Tongue (tissue), 2 donors: ENCODE measurements around the gene COQ4. TPM values are rescaled to one million over a fixed set of nuclear protein-coding genes. Genes with fewer than 3 reads are reported as not detected.
"Not testable (repeated sequence)": the region's sequence is repeated elsewhere in the genome, so short reads cannot be mapped to it uniquely, and the experiment has no call there.

Source experiments
- DNase-seq: peaks from one replicate; pipeline ENCODE4 v3.0.0-alpha.2; 2015
- total RNA-seq: library from RNA; depleted of rRNA; stranded (reverse); fragments of >200 nt; gene quantifications from one replicate; pipeline ENCODE4 v1.2.3, GENCODE V29; 2014

Gene COQ4
- total RNA-seq, 1 donor from 2014 or later: 29.8 TPM

DNA sequence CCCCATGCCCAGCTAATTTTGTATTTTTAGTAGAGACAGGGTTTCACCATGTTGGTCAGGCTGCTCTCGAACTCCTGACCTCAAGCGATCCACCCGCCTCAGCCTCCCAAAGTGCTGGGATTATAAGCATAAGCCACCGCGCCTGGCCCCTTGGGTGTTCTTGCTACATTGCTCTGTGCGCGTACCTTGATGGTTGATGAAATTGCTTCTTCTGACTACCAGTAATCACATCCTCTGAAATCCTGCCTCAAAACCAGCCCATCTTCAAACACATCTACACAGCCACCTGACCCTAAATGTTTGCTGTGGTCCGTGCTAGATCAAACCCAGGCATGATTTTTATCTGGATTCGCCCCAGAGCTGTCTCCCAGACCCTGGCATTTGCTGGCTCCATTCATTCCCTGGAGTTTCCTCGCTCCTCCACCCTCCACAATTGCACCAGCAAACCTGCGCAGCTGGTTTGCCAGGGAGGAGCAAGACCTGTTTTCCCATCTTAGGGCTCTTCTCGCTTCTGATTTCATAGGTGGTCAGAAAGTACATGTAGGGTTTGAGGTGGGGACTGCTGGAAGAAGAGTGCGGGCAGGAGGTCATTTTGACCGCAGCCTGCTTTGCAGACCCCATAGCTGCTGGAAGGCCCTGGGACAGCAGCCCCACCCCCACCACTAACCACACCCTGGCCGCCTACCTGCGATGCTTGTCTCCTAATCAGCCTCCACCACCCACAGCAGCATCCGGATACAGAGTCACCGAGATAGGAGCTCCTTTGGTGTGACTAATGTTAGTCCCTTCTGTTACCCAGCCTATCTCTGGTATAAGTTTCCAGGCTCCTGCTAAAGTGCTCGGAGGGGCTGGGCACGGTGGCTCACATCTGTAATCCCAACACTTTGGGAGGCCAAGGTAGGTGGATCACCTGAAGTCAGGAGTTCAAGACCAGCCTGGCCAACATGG, 23.8 kb upstream of the COQ4 start:
- DNase-seq: peak; percentile 21

DNA sequence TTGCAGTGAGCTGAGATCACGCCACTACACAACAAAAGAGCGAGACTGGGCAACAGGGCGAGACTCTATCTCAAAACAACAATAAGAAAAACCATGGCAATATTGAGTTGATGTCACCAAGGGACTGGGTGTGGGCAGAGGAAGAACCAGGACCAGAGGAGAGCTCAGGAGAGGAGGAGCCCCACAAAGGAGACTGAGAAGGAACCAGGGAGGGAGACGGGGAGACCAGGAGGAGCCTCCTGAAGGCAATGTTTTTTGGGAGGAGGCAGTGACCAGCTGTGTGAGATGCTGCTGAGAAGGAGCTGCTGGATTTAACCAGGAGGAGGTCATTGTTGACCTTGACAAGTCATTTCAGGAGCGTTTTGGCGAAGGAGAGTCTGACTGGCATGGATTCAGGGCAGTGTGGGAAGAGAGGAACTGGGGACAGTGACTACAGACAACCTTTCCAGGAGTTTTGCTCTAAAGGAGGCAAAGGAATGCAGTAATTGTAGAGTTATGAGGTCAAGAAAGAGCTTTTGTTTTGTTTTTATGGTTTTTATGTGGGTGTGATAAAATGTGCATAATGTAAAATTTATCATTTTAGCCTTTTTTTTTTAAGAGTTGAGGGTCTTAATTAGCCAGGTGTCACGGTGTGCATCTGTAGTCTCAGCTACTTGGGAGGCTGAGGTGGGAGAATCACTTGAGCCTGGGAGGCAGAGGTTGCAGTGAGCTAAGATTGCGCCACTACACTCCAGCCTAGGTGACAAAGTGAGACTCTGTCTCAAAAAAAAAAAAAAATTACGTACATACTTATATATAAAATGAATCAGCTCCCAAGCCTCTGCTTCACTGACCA, 18.3 kb upstream of the COQ4 start:
- DNase-seq: no peak

DNA sequence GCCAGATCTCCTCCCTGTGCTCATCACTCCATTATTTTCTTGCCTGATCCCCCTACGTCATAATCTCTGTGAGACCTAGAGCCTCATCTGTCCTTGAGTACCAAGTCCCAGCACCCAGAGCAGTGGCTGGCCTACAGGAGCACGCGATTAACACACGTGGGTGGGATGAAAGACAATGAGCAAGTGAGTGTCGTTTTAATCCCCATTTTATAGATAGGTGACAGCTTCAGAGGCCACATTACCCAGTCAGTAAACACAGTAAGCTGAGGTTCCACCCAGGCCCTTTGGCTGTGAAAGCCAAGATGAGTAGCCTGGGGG, 17.7 kb upstream of the COQ4 start:
- DNase-seq: no peak

DNA sequence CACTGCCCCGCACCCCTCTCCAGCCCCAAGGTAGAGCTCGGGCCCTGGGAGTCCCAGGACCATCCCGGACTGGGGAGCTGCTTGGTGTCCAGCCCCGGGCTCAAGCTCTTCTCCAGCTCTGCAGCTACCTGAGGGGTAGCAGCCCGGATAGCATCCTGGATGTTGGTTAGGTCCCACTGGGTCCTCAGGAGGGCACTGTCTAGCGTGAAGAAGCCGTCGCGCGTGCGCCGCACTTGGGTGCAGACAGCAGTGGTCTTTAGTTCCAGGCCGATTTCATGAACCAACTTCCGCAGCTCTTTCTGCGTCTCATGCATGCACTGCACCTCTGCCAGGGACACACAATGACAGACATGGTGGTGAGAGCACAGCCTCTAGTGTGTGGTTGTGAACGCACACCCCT, 13.1 kb upstream of the COQ4 start:
- DNase-seq: no peak

DNA sequence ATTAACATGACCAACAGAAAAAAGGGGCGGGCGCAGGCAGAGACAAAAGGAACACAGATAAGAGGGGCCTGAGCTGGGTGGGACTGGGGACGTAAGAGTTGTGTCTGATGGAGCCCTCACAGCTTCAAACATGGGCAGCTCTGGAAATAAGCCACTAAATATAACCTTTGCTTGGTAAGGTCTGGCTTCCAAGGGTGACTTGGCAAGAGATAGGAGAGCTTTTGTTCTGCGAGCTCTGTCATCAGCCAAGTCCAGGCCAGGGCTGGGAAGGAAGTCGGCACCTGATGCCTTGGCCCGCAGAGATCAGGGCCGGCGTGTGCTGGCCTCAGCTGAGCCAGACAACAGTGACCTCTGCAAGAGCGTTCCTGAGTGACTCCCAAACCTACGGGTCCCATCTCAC, 12.2 kb upstream of the COQ4 start:
- DNase-seq: no peak

DNA sequence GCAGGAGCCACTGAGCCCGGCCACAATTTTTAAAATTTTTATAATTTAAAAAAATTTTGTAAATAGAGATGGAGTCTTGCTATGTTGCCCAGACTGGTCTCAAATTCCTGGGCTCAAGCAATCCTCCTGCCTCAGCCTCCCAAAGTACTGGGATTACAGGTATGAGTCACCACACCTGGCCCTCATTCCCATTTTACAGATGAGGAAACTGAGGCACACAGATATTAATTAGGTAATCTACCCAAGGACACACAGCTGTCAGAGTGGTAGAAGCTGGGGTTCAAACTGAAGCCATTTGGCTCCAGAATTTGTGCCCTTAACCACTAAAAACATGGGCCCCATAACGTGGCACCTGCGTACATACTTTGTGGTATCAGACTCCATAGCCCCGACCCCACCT, 7.9 kb upstream of the COQ4 start:
- DNase-seq: no peak

DNA sequence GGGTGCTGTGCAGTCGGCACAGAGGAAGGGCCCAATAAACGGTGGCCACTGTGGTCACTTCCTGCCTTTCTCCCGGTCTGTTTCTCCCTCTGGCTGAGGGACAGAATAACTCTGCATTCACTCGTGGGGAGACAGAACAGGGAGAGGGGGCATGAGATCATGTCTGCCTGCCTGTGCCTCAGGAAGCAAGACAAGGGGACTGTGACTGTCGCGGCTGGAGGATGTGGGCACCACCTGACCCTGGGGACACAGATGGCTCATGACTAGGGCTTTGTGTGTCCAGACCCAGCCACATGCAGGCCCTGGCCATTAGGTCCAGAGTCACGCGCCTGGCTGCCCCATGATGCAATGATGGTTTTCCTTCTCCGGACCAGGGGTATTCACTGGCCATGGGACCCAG, 6.2 kb upstream of the COQ4 start:
- DNase-seq: no peak

DNA sequence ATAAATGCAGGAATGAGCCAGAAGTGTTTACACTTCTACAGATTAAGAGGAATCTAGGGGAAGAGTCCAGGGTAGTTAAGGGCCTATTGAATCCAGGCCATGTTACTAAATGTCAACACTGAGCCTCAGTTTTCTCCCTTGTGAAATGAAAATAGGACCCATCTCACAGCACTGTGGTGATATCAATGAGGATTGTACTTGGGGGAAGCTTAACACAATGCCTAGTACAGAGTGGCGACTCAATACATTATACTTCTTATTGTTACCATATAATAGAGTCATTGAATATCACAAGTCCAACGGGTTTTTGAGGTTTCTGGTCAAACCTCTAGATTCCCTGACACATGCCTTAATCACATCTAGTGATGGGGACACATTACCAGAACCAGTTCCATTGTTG, 5.0 kb upstream of the COQ4 start:
- DNase-seq: no peak

DNA sequence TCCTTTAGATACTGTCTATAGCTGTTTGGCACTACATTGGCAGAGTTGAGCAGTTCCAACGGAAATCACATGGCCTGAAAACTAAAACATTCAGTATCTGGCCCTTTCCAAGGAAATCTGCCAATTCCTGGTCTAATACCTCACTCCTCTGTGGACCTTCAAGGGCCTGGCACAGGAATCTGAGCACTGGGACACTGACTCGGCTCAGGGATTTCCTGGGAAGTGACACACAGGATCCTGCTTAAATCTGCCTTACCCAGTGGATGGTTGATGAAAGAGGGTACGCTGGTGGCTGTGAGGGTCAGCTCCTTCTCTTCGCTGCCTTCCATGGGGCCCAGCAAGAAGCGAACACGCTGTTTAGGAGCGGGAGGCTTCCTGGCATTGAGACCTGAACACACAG, 1.3 kb upstream of the COQ4 start:
- no peak for DNase-seq

DNA sequence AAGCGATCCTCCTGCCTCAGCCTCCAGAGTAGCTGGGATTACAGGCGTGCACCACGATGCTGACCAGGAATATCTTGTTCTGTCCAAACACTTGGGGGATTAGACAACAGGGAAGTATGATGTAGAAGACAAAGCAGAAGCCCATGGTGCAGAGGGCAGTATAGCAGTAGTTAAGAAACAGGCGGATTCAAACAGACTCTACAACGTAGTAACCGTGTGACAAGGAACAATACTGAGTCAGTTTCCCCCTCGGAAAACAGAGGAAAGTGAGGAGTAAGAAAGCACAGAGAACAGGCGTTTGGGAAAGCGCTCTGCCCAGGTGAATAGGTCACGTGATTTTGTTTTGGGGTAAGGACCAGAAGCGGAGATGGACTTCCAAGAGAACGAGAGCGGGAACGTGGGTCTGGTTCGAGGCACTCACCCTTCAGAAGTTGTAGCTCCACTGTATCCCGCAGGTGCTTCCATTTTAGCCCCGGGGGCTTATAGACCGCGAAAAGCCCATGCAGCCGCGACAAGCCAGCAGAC, 698 bp upstream of the COQ4 start:
- no peak for DNase-seq

DNA sequence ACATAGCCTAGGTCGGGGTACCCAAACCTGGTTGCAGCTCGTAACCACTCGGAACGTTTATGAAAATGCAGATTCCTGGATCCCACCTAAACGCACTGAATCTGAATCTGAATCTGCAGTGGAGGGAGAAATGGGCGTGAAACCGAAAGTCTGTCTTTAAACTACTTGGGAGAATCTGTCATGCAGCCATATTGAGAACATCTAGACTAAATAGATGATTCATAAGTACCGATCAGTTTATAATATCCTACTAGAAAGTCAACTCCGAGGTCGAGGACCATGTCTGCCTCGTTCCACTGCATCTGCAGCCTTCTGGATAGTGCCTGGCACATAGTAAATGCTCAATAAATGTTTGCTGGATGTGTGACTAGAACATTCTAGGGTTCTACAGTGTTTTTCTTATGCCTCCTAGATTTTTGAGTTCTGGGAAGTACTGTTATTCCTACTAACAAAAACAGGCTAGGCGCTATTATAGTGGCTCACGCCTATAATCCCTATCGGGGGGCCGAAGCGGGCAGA, 632 bp downstream of the COQ4 start:
- DNase-seq: no peak

DNA sequence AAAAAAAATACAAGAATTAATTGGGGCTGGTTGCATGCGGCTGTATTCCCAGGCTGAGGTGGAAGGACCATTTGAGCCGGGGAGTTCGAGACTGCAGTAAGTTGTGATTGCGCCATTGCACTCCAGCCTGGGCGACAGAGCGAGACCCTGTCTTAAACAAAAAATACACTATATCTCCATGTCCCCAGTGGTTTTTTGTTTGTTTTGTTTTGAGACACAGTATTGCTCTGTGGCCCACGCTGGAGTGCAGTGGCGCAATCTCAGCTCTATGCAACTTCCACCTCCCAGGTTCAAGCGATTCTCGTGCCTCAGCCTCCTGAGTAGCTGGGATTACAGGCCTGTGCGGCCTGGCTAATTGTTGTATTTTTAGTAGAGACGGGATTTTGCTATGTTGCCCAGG, 1.2 kb downstream of the COQ4 start:
- no peak for DNase-seq

DNA sequence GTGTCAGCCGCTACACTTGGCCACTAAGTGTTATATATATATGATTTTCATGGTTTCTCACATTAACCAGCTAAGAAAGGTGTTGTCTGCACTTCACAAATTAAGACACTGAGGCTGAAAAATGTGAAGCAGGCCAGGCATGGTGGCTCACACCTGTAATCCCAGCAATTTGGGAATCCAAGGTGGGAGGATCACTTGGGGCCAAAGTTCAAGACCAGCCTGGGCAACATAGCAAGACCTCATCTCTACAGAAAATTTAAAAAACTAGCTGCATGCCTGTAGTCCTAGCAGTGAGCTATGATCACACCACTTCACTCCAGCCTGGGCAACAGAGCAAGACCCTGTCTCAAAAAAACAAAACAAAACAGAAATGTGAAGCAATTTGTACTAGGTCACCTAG, 1.8 kb downstream of the COQ4 start:
- no peak for DNase-seq

DNA sequence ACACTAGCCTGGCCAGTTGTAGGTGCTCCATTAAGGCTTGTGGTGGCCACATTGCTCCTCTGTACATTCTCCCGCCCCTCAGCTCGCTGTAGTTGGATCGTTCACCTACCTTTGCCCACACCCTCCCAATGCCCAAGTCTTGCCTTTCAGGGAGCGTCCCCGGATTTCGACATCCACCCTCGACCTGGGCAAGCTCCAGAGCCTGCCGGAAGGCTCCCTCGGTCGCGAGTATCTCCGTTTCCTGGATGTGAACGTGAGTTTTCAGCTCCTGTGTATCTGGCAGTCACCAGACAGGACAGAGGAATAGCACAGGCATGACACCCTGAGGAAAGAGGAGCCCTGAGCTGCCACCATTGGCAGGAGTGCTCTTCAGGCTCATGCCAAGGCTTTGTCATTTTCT, 3.0 kb downstream of the COQ4 start:
- no peak for DNase-seq

DNA sequence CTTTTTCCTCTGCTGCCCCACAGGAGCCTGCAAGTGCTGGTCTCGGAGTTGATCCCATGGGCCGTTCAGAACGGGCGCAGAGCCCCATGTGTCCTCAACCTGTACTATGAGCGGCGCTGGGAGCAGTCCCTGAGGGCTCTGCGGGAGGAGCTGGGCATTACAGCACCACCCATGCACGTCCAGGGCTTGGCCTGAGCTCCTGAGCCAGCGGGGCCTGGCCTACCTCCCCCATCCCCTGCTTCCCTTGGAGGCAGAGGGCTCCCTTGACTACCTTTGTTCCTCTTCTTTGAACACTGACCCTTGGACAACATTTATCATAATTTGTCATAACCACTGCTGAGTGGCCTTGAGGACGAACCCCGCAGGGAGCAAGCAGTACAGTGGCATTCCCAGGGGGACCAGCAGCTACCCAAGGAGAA, 10.8 kb downstream of the COQ4 start:
- no peak for DNase-seq

DNA sequence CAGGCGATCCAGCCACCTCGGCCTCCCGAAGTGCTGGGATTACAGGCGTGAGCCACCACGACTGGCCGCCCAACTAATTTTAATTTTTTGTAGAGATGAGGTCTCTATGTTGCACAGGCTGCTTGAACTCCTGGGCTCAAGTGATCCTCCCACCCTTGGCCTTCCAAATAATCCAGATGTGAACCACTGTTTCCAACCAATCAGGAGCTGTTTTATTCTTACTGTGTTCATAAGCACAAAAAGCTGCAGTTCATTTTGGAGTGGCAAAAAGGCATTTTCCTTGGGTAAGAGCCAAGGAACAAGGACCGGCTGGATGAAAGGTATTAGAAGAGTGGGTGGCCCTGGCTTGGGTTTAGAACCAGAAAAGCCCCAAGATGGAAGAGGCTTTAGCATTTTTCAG, 12.5 kb downstream of the COQ4 start:
- DNase-seq: peak; percentile 4

DNA sequence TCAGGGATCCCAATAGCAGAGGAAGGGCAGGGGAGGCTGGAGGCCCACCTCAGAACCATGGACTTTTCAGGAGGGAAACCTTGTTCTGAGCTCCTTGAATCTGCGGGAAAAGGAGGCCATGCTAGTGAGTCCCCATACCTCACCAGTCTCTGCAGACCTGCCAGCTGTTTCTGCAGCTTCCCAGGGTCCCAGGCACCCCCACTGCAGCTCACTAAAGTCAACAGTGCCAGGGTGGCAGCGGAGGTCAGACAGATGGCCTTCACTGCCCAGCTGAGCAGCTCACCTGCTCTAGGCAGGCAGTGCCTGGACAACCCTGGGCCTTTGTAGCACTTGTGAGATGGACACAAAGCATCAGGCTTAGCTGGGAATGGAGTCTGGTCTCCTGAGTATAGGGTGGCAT, 13.3 kb downstream of the COQ4 start:
- no peak for DNase-seq

DNA sequence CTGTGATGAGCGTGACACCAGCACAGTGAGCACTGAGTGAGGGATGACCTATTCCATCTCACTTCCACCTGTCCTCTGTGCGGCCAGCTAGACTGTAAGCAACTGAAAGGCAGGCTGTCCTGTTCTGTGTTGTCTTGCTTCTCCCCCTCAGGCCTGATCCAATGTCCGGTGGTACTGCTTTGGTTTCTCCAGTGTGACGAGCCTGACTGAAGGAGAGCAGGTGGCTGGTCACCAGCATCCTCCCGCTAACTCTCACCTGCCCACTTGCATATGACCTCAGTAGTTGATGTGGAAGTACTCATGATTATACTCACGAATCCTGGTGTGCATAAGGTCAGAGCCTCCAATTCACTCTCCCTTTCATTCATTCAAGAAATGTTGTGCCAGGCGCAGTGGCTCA, 15.3 kb downstream of the COQ4 start:
- no peak for DNase-seq

DNA sequence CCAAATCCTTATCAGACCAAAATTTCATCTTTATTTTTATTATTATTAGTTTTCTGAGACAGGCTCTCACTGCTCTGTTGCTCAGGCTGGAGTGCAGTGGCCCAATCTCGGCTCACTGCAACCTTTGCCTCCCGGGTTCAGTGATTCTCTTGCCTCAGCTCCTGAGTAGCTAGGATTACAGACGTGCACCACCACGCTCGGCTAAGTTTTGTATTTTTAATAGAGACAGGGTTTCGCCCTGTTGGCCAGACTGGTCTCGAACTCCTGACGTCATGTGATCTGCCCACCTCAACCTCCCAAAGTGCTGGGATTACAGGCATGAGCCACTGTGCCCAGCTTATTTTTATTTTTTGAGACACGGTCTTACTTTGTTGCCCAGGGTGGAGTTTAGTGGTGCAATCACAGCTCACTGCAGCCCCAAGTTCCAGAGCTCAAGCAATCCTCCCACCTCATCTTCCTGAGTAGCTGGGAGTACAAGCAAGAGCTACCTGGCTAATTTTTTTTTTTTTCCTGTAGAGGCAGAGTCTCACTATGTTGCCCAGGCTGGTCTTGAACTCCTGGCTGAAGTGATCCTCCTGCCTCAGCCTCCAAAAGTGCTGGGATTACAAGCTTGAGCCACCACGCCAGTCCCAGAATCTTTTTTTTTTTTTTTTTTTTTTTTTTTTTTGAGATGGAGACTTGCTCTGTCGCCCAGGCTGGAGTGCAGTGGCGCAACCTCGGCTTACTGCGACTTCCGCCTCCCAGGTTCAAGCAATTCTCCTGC, 16.4 kb downstream of the COQ4 start:
- DNase-seq: not testable (repeated sequence)

DNA sequence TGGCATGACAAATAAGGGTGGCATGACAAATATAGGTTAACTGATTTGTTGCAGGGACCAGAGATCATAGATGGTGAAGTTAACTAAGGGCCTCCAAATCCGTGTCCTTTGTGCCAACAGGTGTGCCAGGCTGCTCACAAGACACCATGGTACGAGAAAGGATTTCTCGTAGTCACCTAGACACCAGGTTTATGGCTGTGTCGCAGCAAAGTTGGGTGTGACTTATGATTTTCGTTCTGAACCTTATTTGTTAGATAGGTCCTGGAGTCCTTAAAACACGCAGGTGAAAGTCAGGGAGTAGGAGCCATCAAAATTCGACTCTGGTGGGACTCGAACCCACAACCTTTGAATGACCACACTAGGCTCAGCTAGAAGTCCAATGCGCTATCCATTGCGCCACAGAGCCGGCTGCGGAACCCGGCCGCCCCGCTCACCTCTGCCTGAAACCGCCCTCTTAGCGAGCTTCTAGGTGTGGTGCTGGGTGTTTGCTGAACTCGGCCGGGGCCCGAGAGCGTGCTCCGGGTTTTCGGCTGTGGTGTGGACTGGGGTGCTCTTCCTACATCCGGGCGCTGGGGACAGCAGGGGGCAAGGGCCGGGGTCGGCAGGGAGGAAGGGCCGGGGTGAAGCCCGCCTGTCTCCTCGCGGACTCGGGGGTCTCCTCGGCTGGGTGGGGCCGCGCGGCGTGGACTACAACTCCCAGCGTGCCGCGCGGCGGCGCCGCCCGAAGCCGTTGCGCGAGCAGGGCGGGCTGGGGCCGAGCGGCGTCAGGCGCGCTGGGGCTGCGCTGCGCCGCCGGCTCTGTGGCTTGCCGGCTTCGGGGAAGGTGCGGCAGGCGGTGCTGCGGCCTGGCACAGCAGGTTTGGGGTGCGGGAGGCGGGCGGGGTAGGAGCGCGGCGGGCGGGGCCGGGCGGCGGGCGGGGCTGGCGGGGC, 17.4 kb downstream of the COQ4 start, which contains the start of gene SLC27A4:
Gene SLC27A4, plus strand, starts transcription at position 767 of the 930 bp plus-strand sequence. CDS start 2,606 bp downstream, outside the sequence.
- peak; percentile 86 for DNase-seq
